OCI-M2 (cell line): ENCODE data around the gene CDC42.

Source experiments
- DNase-seq: peaks from one replicate; lab custom pipeline; 2025; ENCODE audit not compliant: unreplicated experiment; lab: John Stamatoyannopoulos, UW

The CDC42 gene

DNA sequence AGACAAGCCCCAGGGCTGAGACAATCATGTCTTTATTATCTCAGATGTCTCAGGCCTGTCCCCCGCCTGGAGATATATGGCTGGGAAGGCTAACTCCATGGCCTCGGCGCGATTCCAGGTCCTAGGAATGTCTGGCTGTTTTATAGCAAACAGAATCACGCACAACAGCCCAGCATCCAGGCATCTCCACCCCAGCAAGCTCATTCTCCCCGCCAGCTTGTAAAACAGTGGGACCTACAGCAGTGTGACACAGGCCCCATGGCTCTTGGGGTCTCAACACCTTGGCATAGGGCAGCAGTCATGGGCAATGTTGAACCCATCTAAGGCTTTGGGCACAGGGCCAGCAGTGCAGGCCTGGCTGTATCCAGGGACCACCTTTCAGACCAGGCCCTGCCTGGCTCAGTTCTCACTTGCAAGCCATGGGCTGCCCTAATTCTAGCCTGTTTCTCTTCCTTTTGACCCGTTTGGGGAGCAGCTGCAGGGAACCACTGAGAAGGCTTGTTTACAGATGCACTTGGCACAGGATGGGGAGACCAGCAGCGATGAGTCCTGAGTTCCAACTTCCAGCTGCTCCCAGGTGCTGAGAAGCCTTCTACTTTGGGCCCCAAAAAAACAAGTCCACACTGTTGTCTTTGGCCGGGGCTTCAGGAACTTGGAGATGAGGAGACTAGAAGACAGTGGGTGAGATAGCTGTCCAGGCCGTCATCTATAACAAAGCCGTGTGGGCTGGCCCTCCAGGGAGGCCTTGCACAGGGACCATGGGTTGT, 56.0 kb downstream of the CDC42 start:
- no peak for DNase-seq

DNA sequence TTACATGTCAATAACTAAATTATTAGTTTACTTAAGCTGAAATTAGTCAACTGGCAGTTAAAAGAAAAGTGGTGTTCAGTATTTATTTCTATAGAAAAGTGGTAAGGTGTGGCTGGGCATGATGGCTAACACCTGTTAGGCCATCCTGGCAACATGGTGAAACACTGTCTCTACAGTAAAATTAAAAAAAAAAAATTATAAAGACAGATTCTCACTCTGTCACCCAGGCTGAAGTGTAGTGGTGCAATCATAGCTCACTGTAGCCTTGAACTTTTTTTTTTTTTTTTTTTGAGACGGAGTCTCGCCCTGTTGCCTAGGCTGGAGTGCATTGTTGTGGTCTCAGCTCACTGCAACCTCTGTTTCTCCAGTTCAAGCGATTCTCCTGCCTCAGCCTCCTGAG, 57.5 kb downstream of the CDC42 start:
- DNase-seq, result no peak

DNA sequence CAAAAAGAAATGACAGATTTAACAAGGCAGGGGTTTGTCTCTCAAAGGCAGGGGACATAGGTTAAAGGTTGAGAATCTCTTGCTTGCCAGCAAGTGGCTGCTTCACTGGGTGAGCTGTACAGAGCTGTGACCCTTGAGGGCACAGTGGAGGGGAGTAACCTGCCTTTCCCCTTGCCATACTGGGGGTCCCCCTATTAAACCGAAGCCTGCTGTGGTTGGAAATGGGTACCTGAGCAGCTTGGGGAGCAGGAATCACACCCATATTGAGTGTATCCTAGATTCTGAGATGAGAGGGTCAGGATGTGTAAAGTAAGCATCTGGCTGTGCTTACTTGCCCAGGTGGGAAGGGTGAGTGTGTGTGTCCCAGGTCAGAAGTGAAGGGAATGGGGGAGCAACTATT, 58.6 kb downstream of the CDC42 start:
- DNase-seq, result no peak

DNA sequence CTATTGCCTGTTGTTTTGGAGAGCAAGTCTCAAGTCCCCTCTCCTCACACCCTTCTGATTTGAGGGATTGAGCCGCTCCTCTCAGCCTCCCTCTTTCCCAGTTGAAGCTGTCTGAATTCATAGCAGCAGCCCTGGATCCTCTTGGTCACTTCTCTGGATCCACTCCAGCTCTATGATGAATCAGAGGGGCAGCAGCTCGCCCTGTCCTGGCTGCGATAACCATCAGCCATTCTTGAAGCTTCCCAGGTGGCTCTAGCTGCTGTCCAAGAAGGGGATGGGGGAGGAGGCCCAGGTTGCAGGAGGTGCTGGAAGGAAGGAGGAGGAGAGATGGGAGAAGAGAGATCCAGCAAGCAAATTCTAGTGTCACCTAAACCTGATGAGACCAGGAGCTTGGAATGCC, 59.1 kb downstream of the CDC42 start:
- DNase-seq, result no peak

DNA sequence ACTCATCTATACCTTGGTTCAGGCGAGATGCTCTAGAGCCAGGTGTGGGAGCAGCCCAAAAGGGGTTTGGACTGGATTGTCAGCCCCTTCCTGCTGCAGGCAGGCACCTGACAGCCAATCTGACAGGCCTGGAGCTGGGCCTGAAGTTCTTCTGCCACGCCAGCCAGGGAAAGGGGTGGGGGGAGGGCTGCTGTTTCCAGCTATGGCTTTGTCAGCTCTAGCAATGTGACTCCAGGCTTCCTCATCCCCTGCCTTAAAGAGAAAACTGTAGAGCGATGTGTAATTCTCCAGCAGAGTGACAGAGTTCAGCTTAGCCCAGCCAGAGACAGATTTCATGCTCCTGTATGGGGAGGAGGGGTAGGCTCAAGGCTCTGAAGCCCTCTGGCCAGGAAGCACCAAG, 60.0 kb downstream of the CDC42 start:
- DNase-seq, result no peak

DNA sequence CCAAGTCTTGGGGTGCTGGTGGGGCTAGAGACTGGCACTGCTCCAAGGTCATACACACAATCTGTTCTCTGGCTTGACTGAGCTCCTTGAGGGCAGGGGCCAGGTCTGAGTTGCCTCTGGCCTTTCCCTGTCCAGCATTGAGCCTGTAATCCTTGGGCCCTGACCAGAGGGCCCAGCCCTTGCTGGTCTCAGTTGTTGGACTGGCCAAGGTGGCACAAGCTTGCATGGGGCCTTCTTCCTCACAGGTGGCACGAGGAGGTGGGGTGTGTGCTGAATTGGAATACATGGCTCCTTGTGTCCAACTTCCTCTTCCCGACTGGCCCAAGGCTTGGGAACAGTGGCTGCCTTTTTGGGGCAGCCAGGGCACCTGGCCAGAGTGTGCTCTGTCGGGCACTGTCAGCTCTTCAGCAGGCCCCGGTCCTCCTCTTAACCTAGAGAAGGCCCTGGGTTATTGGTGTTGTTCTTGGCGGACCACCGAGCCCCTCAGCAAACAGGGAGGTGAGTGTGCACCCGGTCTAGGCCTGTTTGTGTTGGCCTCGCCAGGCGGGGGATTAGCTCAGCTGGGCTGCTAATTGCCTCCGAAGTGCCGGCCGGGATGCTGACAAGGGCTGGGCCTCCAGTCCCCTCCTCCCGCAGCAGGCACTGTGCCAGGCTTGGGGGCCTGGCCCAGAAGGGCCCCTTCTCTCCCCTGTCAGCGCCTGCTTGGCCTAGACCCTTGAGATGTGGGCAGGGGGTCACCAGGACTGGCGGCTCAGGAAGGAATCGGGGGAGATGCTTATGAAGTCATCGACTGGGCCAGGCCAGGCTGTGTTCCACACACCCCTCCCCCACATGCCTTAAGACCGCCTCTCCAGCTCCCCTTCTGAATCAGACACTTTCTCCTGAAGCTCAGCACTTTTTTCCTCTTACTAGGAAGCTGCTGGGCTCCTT, 61.8 kb downstream of the CDC42 start:
- DNase-seq, result no peak

DNA sequence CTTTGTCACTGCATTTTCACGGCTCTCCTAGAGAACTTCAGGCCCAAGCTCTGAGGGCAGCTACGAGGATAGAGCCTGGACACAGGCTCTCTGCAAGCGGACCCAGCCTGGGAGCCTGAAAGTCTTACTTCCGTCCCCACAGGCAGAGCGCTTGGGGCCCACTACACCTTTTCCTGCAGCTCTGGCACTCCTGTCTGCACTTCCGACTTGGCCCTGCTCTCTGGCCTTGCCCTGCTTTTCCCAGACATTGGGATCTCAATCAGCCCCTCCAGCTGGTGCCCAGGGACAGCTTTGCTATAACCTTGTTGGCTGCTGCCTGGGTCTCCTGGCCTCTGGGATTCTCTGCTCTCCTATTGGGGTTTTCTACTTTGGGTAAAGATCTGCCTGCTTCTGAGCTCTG, 62.8 kb downstream of the CDC42 start:
- DNase-seq, result no peak

DNA sequence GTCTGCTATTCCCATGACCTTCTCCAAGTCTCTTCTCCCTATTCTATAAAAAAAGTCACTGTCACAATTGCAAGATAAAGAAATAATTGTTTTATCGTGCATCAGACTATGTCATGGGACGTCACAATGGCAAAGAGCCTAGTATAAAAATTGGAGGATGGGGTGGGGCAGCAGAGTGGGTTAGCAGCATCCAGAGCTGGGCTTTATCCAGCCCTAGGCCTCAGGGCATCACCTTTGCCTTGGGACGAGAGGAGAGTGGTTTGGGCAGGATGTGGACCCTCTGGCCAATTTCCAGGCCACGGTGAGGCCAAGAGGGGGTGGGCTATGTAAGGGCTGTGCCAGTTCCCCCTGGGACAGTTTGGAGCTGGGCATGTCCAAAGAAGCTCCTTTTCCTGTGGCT, 64.7 kb downstream of the CDC42 start:
- no peak for DNase-seq

DNA sequence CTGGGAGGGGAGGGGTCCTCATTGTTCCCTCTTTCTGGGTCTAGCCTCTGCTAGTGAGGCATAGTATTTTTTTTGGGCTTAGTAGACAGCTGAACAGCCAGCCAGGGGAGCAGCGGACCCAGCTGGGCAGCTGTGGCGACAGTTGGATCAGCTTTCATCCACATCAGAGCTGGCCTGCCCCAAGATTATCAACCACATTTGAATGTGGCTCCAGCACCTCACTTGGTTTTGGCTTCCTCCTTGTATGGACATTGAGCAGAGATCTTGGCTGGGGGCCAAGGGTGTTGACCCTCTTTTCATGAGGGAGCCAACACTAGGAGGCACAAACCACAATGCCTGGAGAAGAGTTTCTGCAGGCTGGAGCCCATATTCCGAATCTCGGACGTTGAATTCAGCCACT, 65.3 kb downstream of the CDC42 start:
- no peak for DNase-seq

DNA sequence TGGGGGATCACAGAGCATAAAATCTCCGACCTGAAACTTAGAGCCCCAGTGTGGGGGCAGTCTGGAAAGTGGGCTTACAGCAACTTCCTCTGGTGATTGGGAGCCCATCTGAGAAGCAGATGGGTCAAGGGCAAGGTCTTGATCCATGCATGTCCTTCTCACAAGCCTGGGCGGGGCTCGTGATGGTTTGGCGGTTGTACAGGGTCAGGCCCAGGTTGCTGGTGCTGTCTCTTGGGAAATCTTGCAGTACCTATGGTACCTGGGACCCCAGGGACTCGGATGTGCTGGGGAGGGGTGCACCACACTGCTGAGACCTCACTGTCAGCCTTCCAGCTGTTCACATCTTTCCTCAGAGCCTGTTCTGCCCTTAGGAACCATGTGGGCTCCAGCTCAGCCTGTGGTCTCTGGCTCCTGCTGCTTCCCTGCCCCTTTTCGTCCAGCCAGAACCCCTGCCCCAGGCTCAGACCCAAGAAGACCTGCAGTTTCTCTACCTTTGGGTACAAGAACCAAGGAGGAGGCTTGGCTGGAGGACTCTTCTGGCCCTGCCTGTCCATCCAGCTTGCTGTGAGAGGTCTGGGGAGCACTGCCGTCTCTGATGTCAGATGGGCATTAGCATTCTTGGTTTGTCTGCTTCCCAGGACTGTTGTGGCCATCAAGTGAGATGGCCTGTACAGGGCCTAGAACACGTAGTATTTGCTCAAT, 65.9 kb downstream of the CDC42 start:
- no peak for DNase-seq

DNA sequence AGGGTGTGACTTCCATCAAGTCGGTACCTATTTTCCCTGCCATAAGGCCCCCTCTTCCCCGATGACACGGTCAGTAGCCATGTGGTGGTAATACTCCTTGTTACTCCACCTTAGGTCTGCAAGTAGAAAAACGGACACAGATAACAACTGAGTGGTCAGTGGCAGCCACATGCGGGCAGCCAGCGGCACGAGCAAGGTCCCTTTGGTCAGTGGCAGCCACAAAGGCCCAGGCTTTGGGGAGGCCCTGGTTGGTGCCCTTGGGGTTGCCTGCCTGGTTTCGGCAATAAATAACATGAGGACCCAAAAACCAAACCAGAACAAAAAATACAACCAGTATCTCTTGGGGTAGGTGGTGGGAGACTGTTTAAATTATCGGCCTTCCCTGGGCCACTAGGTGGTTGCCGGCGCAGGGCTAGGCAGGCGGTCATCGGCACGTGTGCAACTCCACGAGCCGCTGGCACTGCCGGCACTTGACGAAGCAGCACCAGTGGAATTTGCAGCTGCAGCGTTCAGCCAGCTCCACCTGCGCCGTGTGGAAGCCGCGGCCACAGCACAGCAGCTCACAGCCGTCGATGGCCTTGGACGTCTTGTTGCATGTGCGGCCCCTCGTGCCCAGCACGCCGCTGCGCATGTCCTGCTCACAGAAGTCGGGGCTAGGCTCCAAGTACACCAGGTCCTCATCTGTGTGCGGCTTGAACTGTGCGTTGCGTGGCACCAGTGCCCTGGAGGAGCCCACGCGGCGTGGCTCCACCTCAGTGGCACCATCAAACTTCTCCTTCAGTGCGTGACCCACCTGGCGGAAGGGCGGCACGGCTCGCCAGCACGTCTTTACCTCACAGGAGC, 67.3 kb downstream of the CDC42 start:
- DNase-seq, result no peak

DNA sequence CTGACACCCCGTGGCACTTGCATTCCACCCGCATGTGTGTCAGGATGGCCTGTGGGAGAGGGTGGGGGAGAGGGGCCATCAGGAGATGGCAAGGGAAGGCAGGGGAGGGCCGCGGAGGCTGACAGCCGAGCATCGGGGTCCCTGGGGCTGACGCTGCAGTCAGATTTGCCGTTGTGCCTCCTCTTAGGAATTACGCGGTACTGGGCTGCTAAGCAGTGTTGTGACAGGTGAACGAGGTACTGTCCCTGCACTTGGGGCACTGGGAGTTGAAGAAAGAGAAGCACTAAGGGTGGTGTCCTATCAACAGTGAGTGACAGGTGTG, 67.9 kb downstream of the CDC42 start:
- DNase-seq, result no peak

DNA sequence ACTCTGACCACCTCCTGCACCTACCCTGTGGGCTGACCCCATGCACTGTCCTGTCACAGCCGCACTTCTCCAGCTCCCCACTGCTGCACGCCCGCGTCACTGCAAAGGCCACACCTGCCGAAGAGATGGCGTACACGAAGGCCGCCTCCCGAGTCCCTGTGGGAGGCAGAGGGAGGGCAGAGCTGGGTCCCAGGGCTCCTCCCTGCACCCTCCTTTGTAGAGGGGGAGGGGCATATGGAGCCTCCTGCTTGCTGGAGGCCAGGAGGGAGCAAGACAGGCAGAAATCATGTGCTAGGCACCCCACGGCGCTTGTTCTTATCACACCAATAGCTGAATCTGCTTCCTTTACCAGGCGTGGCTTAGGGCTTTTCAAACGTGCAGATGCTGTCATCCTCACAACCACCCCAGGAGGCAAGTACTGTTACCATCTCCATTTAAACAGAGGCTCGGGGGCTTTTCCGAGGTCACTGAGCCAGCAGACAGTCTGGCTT, 69.0 kb downstream of the CDC42 start:
- DNase-seq, result no peak

DNA sequence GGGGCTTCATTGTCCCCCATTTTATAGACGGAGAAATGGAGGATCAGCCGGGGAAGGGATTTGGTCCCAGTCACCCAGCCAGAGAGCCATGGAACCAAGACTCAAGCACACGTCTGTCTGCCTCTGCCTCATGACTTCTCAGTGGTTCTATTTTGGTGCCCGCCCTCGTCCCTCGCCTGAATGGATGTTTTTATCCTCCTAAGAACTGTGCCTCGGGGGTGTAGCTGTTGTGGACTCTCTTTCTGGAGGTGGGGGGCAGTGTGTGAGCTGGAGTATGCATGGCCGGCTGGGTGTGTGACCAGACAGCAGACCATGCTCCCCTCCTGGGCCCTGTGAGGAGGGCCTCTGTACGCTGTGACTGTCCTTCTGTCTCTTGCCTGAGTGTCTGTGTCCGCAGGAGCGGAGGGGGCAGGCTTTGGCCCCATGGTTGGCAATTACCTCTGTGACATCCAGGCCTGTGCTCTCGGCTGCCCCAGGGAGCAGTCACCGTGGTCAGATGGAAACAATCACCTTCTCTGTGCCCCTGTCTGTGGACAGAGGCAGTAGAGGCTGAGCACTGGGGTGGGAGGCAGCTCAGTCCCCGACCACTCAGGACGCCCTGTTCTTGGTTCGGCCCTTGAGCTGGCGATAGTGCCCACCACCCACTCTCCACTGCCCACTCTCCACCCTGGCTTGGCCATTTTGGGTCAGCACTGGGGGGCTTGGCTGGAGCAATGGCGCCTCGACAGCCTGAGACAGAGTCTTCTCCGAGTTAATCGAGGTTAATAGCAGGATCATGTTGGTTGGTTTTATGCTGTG, 70.0 kb downstream of the CDC42 start:
- DNase-seq, result no peak

DNA sequence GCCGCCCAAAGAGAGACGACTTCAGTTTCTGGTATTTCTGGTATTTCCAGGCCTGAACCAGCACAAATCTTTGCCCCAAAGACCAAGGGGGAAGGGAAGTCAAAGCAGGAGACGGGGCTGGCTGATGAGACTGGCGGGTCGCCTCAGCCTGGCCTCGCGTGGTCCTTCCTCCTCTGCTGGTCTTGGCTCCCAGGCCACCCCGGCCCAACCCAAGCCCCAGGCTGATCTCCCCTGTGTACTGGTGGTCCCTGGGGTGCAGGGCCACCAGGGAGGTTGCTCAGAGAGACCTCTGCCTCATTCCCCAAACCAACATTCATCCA, 70.5 kb downstream of the CDC42 start:
- DNase-seq, result no peak

DNA sequence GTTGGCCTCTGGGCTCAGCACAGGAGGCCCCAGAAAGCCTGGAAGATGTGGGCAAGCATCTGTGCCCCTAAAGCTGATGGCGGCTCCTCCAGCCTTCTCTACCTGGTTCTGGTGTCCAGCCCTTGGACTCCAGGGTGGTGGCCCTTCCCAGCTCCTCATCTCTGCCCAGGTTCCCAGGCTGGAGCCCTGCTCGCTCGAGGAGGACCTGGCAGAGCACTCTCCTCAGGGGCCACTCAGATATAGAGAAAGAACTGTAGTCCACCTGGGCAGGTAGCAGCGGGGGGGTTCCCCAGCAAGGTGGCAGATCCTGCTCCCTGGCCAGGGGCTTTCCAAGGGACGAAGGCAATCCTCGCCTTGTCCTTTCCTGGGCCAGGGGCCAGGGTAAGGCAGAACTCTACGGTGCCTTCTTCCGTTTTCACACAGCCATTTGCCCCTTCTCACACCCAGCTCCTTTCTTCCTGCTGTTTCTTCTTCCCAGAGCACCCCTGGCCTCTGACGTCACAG, 71.4 kb downstream of the CDC42 start:
- no peak for DNase-seq

DNA sequence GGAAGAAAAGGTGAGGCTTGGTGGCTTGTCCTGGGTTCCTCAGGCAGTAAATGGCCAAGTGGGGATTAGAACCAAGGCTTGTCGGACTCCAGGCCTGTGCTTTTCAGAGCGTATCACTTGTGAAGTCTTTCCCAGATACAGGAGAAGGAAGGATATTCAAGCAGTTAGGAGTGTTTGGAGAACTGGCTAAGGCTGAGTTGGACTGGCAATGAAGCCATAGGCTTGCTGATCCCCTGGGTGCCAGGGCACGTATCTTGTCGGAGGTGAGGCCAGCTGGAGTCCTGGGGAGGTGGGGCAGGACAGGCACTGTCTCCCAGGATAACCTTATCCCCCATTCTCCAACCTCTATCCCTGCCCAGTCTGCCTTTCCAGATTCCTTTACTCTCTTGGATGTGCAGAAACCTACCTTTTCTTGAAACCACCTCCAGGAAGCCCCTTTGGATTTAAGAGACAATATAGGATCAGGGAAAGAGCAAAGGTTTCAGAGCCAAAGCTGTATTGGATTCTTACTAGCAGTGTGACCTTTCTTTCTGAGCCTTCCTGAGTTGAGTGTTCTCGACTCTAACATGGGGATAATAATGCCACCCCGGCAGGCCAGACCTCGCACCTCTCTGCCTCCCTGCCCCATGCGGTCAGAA, 72.2 kb downstream of the CDC42 start:
- DNase-seq, result no peak

DNA sequence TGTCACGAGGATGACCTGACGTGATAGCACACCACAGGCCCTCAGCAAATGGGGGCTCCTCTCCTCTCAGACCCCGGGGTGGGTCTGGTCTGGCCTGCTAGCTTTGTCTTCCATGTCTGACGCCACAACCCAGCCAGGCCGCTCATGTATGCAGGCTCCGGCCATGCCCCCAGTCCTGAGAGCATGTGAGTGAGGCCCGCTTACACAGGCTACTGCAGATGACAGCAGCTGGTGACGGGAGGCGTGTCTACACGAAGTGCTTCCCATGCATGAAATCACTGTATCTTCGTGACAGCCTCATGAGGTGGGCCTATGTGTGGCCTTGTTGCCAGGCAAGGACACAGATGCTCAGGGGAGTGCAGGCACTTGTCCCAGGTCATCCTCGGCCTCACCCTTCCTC, 74.0 kb downstream of the CDC42 start:
- DNase-seq, result no peak

DNA sequence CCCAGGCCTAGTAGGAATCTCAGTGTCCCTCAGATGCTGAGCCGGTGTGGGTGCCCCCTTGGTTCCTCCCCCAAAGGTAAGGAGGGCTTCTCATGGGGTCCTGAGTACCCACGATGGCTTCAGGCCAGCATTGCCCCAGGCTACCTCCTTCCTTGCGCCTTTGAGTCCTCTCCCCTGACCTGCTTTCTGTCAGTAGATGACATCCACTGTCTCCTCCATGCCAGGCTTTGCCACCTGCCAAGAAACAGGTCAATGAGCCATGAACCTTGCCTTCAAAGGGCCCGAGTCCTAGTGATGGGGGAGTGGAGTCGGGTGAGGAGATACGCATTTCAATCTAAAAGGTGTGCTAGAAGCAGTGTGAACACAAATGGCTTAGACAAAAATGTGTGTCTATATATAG, 74.7 kb downstream of the CDC42 start:
- DNase-seq, result no peak

DNA sequence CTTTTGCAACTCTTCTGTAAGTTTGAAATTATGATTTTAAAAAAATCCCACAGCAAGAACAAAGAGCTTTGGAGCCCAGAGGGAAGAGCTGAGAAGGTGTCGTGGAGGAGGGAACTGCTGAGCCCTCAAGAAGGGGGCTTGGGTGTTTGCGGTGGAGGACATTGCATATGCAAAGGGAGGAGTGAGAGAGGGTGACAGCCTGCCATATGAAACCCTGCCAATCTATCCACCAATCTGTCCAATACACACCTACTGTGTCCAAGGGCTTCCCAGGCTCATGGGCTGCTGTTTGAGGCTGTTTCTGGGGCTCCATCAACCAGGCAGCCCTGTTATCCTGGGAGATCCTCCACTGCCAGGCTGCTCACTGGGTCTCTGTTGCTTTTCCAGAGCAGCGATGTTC, 75.2 kb downstream of the CDC42 start:
- DNase-seq, result no peak
